Mononuclear cell (primary cell): ENCODE data around the gene LYG2. TPM values are rescaled to one million over a fixed set of nuclear protein-coding genes. Genes with fewer than 3 reads are reported as not detected.
"Not testable (repeated sequence)": the region's sequence is repeated elsewhere in the genome, so short reads cannot be mapped to it uniquely, and the experiment has no call there.

Experiments
- H3K27me3 ChIP-seq: 2 replicates; pipeline ENCODE4 v1.6.0; 2011; ENCODE audit warnings: low read length, control low read depth; ENCODE audit not compliant: insufficient read depth
- H3K4me1 ChIP-seq: 2 replicates; pipeline ENCODE4 v1.5.1; 2011; ENCODE audit warnings: mild to moderate bottlenecking, low read length, control low read depth; ENCODE audit not compliant: insufficient read depth
- H3K4me3 ChIP-seq: 2 replicates; pipeline ENCODE4 v1.5.1; 2011; ENCODE audit warnings: mild to moderate bottlenecking, low read length, moderate library complexity
- H3K9me3 ChIP-seq: 2 replicates; pipeline ENCODE4 v1.5.1; 2011; ENCODE audit warnings: low read depth, mild to moderate bottlenecking, control low read depth, low read length
- total RNA-seq: library from RNA; depleted of rRNA; stranded (reverse); fragments of >200 nt; gene quantifications from one replicate; pipeline ENCODE4 v1.2.3, GENCODE V29; 2012

Gene LYG2
- total RNA-seq, 1 donor: not detected

DNA sequence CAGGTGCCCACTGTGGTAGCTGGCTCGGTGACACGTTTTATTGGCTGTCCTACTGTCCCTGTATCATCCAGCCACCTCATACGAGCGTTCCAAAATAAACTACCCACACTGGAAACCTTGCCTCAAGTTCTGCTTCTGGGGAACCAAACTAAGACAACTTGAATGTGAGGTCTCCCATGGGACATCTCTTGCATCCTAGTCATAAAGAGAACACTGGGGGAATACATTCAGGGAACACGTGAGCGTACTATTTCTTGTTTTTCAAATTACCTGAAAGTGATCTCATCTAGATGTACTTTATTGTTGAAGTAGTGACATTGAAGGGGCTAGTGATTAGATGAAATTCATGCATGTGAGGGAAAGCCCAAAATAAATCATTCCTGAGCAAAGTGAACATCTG lies 15.0 kb downstream of the LYG2 start:
- H3K27me3 ChIP-seq: no peaks in the 10 kb centered on the region
- H3K9me3 ChIP-seq: no peaks in the 10 kb centered on the region
- no peak overlapping the region for H3K4me3 ChIP-seq
- H3K4me1 ChIP-seq: no peaks in the 10 kb centered on the region

DNA sequence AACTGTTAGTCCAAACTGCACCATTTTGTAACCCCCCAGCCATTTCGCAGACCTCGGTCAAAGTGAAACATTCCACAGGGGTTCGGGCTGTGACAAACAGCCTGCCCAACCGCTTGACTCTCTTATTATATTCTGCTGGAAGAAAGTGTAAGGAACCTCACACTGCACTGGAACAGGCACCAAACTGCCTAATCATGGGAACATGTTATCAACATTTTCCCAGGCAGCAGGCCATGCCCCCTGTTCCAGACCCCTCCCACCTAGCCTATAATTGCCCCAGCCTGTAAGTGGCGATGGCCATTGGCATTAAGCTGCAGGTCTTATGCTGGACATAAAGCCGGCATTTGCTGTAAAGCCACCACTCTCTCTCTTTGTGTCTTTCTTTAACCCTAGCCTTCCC lies 16.9 kb downstream of the LYG2 start:
- no peaks in the 10 kb centered on the region for H3K9me3 ChIP-seq
- H3K4me3 ChIP-seq: no peak overlapping the region
- no peaks in the 10 kb centered on the region for H3K27me3 ChIP-seq
- H3K4me1 ChIP-seq: no peaks in the 10 kb centered on the region

DNA sequence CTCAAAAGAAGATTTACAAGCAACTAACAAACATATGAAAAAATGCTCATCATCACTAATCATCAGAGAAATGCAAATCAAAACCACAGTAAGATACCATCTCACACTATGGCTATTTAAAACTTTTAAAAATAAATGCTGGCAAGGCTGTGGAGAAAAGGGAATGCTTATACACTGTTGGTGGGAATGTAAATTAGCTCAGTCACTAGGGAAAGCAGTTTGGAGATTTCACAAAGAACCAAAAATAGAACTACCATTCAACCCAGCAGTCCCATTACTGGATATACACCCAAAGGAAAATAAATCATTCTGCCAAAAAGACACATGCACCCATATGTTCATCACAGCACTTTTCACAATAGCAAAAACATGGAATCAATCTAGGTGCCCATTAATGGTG lies 22.3 kb downstream of the LYG2 start:
- H3K27me3 ChIP-seq, H3K4me1 ChIP-seq, H3K4me3 ChIP-seq, H3K9me3 ChIP-seq: not testable (repeated sequence)

DNA sequence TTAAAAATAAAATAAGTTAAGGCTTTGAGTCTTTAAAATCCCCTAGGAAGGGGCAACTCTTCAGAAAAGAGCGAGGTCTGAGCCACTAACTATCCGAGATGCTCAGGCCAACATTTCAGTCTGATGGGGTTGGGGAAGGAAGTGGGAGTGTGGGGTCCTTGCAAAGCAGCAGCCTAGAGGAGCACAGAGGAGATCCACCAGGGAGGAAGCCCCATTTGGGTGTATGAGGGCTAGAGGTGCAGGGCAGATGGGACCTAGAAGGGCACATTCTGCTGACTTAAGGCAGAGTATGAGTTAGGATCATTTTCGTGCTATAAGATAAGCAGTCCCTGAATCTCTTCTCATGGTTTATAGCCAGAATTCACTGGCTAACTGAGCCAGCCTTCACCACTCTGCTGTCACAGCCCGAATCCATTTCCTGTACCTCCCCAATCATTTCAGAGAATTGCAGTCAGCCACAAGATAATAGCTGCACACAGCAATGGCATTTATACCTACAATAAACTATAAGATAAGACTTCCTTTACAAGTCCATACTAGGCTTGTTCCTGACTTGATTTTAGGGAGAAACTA lies 37.5 kb downstream of the LYG2 start:
- H3K4me3 ChIP-seq: no peak overlapping the region
- H3K9me3 ChIP-seq: no peaks in the 10 kb centered on the region
- no peaks in the 10 kb centered on the region for H3K4me1 ChIP-seq

DNA sequence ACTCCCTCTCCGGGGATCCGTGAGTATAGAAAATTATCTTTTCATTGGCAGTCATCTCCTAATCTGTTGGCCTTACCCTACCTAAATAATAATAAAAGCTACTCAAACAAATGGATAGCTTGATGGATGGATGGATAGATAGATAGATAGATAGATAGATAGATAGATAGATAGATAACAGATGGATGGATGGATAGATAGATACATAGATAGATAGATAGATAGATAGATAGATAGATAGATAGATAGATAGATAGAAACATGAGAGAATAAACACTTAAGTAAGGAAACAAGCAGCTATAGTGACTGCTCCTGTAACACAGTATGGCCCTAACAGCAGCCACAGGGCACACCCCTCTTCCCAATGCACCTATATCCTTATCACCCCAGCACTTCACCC lies 39.4 kb downstream of the LYG2 start:
- no peaks in the 10 kb centered on the region for H3K9me3 ChIP-seq
- H3K4me3 ChIP-seq: no peak overlapping the region
- H3K27me3 ChIP-seq: no peaks in the 10 kb centered on the region
- no peaks in the 10 kb centered on the region for H3K4me1 ChIP-seq

More for the DNA sequence above, 37.5 kb downstream of the LYG2 start:
- H3K27me3 ChIP-seq: no peaks in the 10 kb centered on the region

DNA sequence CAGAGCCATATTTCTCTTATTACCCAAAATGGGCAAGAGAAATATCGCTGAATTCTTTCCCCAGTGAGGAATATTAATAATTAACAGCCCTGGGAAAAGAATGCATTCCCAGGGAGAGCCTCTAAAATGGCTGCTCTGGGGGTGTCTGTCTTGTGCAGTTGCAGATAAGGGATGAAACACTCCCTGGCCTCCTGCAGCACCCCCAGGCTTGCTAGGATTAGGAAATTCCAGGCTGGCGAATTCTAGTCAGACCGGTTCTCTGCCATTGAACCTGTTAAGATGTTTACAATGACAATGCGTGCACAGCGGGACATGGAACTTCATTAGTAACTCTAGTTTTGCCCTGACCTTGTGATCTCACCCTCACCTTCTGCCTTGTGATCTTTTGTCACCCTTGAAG lies 50.0 kb downstream of the LYG2 start:
- Histone ChIP-seq H3K9me3 (no peaks in the 10 kb centered on the region), H3K27me3 (no peaks in the 10 kb centered on the region)

DNA sequence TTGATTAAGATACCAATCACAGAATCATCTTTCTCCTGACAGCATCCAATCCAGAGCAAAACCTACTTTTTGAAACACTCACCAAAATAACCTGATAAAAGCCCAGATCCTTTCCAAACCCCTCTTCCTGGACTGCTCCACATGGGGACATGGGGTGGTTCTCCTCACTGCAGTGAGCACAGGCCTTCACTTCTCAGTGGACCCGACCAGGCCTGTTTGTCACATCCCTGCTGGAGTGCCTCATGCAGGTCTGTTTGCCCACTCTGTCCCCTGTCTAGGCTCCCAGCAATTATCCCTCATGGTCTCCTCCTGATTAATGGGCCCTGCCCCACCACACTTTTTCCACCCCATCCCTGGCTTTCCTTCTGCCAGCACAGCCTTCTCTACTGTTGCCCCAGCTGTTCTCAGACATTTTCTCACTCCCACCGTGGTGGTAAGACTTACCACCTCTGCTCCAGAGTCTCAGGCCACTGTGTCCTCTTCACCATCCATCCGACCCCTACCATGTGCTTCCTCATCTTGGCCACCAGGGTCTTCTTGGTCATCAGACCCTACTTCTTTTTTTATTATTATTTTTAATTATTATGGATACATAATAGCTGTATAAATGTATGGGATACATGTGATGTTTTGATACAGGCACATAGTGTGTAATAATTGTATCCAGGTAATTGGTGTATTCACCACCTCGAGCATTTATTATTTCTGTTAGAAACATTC lies 53.3 kb downstream of the LYG2 start:
- Histone ChIP-seq H3K4me3 (no peak overlapping the region), H3K4me1 (no peaks in the 10 kb centered on the region), H3K9me3 (no peaks in the 10 kb centered on the region), H3K27me3 (no peaks in the 10 kb centered on the region)

More for the DNA sequence above, 50.0 kb downstream of the LYG2 start:
- Histone ChIP-seq H3K4me1 (no peaks in the 10 kb centered on the region), H3K4me3 (no peak overlapping the region)

DNA sequence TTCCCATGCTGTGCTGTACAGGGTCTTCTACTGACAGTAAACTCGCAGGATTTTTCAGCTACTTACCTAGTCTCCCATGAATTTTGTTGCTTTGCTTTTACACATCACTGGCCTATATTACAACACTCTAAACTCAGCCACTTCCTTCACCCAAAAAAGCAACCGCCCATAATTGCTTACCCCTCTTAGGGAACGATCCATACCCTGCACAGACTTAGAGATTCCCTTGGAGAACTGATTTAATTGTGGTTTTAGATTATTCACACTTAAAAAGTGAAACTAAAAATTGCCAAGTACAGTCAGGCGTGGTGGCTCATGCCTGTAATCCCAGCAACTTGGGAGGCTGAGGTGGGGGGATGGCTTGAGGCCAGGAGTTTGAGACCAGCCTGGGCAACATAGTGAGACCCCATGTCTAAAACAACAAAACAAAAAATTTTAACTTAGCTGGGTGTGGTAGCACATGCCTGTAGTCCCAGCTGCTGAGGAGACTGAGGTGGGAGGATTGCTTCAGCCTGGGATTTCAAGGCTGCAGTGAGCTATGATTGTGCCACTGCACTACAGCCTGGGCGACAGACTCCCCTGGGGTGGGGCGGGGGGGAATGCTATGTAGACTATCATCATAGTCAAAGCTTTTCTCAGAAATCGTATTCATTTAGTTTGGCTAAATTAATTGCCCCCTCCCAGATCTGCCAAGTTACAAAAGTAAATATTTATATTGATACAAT lies 55.2 kb downstream of the LYG2 start:
- no peaks in the 10 kb centered on the region for H3K9me3 ChIP-seq
- no peak overlapping the region for H3K4me3 ChIP-seq
- H3K27me3 ChIP-seq: no peaks in the 10 kb centered on the region
- H3K4me1 ChIP-seq: no peaks in the 10 kb centered on the region

DNA sequence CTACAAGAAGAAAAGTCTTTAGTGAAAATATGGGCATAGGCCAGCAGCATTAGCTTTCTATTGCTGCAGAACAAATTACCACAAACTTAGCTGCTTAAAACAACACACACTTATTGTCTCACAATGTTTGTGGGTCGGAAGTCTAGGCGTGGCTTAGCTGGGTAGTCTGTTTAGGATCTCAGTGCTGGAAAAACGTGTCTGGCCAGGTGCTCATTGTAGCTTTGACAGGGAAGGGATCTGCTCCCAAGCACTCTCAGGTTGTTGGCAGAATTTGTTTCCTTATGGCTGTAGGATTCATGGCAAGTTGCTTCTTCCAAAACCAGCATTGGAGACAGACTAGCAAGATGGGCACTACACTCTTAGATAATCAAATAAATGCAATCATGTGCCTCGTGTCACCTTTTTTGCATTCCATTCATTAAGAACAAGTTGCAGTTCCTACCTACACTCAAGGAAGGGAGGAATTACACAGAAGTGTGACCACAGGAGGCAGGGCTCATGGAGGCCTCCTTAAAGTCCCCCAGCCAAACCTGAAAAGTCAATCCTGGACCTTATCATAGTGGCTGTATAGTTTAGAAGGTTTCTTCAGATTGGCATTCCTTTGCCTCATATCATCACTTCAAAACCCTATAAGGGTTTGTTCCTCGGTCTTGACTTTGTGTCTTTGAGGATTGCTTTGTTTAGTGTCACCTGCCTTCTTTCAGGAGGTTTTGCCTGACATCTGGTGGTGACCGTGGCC lies 57.2 kb downstream of the LYG2 start:
- Histone ChIP-seq H3K4me1 (no peaks in the 10 kb centered on the region), H3K4me3 (no peak overlapping the region), H3K9me3 (no peaks in the 10 kb centered on the region), H3K27me3 (no peaks in the 10 kb centered on the region)

DNA sequence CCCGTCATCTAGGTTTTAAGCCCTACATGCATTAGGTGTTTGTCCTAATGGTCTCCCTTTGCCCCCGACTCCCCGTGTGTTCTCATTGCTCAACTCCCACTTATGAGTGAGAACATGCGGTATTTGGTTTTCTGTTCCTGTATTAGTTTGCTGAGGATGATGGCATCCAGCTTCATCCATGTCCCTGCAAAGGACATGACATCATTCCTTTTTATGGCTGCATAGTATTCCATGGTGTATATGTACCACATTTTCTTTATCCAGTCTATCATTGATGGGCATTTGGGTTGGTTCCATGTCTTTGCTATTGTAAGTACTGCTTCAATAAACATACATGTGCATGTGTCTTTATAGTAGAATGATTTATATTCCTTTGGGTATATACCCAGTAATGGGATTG lies 63.1 kb downstream of the LYG2 start:
- not testable (repeated sequence) for H3K4me1 ChIP-seq, H3K9me3 ChIP-seq, H3K4me3 ChIP-seq, H3K27me3 ChIP-seq

Other genes starting within 250 kb of the LYG2 start
- 0.21 TPM for gene C2orf15, start 114.0 kb downstream of the LYG2 start, total RNA-seq
- 14.7 TPM for gene TSGA10, start 100.7 kb downstream of the LYG2 start, total RNA-seq
- gene LIPT1, start 100.7 kb downstream of the LYG2 start, total RNA-seq: 16.4 TPM
- gene MITD1, start 74.6 kb downstream of the LYG2 start, total RNA-seq: 16.2 TPM
- gene MRPL30, start 74.5 kb downstream of the LYG2 start, total RNA-seq: 21.5 TPM
- gene LYG1, start 45.5 kb upstream of the LYG2 start, total RNA-seq: 0.52 TPM
- gene TXNDC9, start 80.7 kb upstream of the LYG2 start, total RNA-seq: 18.9 TPM
- 24.6 TPM for gene EIF5B, start 81.7 kb upstream of the LYG2 start, total RNA-seq
- gene REV1, start 234.4 kb upstream of the LYG2 start, total RNA-seq: 55.3 TPM